Stimulated activated CD8-positive, alpha-beta memory T cell treated with anti-CD3 and anti-CD28 coated beads, Interleukin-7, amount 100 ng/mL, for 48 hours (primary cell): ENCODE results near the gene FBXL4.

ENCODE experiments used
- DNase-seq, 2 donors: peaks; one replicate each; pipeline ENCODE4 v3.0.0-alpha.2; 2020; ENCODE audit warnings: low read depth in 1 of 2; ENCODE audit errors: extremely low read depth in 1 of 2

The FBXL4 gene

GRCh38 chr6:98894810-98895209 lies 52.9 kb downstream of the FBXL4 start:
- DNase-seq = no peak

- DNase-seq = no peak
These were observed 60.1 kb downstream of the FBXL4 start for GRCh38 chr6:98887650-98888049.

GRCh38 chr6:98885330-98885729 lies 62.4 kb downstream of the FBXL4 start:
- no peak for DNase-seq

GRCh38 chr6:98880486-98880885 lies 67.3 kb downstream of the FBXL4 start:
- no peak for DNase-seq

GRCh38 chr6:98877250-98877649 lies 70.5 kb downstream of the FBXL4 start:
- DNase-seq = no peak

- no peak for DNase-seq
These were observed 72.4 kb downstream of the FBXL4 start for GRCh38 chr6:98875375-98875774.

GRCh38 chr6:98871821-98872220 lies 75.9 kb downstream of the FBXL4 start:
- no peak for DNase-seq

- no peak for DNase-seq
These were observed 76.7 kb downstream of the FBXL4 start for GRCh38 chr6:98871057-98871456.

GRCh38 chr6:98864497-98864896 lies 83.2 kb downstream of the FBXL4 start:
- no peak for DNase-seq

- no peak for DNase-seq
These were observed 99.1 kb downstream of the FBXL4 start for GRCh38 chr6:98848539-98849242.

GRCh38 chr6:98847779-98848538 lies 99.8 kb downstream of the FBXL4 start:
- no peak for DNase-seq

- no peak for DNase-seq
These were observed 100.3 kb downstream of the FBXL4 start for GRCh38 chr6:98847416-98847778.

GRCh38 chr6:98846021-98846380 lies 101.7 kb downstream of the FBXL4 start:
- no peak for DNase-seq

GRCh38 chr6:98845211-98846020 lies 102.3 kb downstream of the FBXL4 start:
- DNase-seq = no peak

GRCh38 chr6:98844244-98845210 lies 103.2 kb downstream of the FBXL4 start:
- DNase-seq = no peak

- no peak for DNase-seq
These were observed 104.2 kb downstream of the FBXL4 start for GRCh38 chr6:98843271-98844243.

- no peak for DNase-seq
These were observed 105.2 kb downstream of the FBXL4 start for GRCh38 chr6:98842342-98843180.

GRCh38 chr6:98841621-98842341 lies 106.0 kb downstream of the FBXL4 start:
- DNase-seq = no peak
